ENCODE data around the gene PPM1F. TPM values are rescaled to one million over a fixed set of nuclear protein-coding genes. Genes with fewer than 3 reads are reported as not detected.

PPM1F gene, protein sequence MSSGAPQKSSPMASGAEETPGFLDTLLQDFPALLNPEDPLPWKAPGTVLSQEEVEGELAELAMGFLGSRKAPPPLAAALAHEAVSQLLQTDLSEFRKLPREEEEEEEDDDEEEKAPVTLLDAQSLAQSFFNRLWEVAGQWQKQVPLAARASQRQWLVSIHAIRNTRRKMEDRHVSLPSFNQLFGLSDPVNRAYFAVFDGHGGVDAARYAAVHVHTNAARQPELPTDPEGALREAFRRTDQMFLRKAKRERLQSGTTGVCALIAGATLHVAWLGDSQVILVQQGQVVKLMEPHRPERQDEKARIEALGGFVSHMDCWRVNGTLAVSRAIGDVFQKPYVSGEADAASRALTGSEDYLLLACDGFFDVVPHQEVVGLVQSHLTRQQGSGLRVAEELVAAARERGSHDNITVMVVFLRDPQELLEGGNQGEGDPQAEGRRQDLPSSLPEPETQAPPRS
- 22.8 TPM for polyA plus RNA-seq (2013, experiment 1 of 2; ENCODE audit: insufficient read length)
- polyA plus RNA-seq (2013, experiment 2 of 2; ENCODE audit: insufficient read length): 23.3 TPM

DNA sequence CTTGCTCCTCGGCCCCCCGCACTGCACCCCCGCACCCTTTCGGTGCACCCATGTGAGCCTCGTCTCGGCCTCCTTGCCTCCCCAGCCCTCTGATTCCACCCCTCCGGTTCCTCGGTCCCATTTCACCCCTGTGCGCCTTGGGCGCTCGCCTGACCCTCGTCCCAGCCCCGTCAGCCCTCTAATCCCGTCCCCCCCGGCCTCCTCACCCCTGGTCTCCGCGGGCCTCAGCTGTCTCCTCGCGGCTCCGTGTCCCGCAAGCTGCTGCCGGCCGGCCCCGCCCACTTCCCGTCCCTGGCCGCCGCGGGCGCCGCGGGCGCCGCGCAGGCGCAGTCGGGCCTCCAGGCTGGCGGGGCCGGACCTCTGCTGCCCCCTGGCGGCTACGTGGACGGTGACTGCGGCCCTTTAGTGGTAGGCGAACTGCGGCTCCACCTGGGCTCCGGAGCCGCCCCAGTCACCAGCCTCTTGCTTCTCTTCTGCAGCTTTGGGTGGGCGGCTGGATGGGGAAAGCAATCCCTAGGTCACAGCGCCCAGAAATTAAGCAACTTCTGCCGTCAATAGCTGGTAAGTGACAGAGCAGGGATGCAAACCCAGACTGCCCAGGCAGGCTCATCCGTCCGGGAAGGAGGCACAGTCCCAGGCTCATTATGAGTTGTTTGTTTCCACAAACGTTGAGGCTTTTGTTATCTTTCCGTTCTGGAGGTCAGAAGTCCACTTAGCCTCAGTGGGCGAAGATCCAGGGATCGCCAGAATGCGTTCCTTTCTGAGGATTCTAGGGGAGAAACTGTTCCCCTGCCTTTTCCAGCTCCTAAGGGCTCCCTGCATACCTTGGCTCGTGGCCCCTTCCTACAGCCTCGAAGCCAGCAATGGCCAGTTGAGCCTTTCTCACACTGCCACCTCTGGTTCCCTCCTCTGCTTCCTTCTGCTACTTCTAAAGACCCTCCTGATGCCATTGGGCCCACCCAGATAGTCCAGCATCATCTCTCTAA lies at the start of gene PPM1F:
Gene PPM1F, minus strand, starts transcription at position 263 of the 986 bp plus-strand sequence. CDS start 6,800 bp downstream, outside the sequence.
- peak; percentile 75 for DNase-seq

DNA sequence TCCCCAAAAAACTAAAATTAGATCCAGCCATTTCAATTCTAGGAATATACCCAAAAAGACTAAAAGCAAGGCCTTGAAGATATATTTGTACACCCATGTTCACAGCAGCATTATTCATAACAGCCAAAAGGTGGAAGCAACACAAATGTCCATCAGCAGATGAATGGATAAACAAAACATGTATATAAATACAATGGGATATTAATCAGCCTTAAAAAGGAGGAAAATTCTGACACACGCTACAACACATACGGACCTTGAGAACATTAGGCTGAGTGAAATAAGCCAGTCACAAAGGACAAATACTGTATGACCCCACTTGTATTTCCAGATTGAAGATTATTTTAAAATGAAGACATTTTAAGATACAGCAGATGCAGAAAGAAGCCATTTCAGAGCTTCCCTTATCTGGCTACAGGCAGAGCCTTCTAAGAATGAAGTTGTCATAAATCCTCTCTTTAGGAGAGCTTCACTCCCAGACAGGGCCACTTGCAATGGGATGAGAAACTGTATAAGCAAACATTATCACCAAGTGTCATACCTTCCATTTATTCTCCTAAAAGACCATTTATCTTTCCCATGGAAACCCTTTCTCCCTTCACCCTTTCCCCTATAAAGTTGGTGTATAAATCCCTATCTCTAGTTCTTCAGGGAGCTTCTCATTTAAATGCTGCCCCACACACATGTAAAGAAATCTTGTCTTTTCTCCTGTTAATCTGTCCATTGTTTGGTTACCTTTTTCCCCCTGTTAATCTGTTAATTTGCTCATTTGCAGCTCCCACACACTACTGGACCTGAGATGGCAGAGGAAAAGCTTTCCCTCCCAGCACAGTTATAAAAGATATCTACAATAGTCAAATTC lies 49.2 kb upstream of the PPM1F start:
- no peak for DNase-seq

DNA sequence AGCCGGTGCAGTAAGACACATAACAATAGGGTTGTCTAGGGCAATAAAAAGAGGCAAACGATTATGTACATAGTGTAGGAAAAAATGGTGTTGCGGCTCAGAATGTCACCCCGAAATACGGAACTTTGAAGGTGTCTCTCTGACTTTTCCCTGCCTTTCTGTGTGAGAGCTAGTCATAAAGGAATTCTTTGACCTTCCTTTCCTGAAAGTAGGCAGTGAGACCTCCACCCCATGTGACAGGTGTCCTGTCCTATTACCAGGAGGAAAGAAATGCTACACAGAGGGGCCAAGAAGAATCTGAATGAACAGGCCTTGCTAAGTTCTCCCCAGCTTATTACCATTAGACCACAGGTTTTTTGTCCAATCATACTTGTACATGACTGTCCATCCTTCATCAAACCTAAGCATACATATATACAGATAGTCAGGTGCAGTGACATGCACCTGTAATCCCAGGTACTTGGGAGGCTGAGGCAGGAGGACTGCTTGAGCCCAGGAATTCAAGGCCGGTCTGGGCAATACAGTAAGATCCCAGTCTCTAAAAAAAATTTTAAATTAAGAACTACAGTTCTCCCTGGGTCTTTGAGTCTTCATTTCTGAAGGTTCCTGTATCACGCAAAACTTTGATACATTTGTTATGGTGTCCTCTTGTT lies 46.1 kb upstream of the PPM1F start:
- DNase-seq: no peak

DNA sequence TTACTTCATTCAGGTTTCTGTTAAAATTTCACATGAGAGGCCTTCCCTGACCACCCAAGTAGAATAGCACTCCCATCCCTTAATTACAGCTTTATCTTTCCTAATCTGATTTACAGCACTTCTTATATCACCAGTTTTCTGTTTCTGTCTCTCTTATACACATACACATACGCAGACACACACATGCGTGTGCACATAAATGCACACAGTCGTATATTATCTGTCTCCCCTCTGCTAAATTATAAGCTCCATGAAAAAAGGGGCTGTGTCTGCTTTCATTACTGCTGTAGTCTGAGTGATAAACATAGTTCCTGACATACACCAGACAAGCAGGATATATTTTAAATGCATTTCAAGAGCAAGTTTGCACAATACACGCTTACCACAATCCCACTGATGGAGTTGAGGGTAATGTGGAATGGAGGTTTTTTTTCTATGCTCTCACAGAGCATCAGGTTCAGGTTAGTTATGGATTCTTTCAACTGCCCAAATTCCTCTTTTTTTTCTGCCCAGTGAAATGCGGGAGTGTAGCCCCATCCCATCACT lies 43.6 kb upstream of the PPM1F start:
- no peak for DNase-seq

DNA sequence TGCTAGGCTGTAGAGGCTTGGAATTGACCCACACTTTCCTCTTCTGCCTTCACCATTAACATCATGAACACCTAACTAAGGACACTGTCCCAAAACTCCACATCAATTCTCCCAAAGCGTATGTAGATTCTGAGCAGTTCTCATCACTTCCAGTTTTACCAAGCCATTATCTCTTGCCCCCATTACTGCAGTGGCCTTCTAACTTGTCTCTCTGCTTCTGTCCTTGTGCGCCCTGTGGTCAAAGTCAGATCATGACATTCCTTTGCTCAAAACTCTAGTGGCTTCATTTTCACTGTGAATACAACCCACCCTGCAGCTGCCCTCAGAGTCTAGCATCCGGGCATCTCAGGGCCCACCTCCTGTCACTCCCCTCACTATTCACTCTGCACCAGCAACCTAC lies 43.0 kb upstream of the PPM1F start:
- no peak for DNase-seq

DNA sequence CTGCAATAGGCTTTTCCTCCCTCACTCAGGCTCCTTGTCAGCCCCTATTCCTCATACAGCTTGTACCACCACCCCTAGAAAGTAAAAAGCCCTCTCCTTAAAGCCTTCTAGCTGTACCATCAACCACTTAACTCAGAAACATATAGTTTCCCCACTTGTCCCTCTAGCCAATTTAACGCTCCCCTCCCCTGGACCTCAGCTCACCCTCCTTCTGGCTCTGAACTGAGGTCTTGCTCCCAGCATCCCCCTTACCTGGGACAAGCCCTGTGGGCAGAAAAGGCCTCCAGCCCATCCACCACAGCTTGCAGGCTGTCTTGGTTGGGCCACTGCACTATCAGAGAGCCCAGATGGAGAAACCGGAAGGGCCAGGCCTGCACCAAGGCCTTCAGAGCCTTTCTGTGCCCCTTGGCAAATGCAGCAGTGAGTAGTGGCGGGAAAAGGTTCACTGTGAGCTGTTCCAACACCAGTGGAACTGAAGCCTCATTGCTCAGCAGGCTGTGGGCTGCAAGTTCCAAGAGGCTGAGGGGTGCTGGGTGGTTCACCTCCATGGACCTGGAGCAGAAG lies 42.3 kb upstream of the PPM1F start:
- DNase-seq: no peak

DNA sequence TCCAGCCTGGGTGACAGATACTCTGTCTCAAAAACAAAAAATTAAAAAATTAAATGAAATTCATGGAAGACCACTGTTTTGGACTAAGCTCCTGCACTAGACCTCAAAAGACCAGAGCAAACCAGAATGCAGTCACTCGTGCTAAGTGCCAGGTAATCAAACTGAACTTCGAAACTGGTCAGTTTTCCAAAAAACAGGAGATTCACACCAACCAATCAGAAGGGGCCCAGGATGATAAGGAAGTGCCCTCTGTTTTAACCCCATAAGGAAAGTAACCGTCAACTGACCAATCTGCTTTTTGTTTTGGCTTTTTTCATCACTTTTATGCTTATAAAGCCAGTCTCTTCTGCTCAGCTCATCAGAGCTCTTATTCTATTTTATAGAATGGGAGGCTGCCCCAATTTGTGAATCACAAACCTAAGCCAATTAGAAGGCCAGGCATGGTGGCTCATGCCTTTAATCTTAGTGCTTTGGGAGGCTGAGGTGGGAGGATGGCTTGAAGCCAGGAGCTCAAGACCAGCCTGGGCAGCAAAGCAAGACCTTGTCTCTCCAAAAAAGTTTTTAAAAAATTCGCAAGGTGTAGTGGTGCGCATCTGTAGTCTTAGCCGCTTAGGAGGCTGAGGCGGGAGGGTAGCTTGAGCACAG lies 40.1 kb upstream of the PPM1F start:
- no peak for DNase-seq

DNA sequence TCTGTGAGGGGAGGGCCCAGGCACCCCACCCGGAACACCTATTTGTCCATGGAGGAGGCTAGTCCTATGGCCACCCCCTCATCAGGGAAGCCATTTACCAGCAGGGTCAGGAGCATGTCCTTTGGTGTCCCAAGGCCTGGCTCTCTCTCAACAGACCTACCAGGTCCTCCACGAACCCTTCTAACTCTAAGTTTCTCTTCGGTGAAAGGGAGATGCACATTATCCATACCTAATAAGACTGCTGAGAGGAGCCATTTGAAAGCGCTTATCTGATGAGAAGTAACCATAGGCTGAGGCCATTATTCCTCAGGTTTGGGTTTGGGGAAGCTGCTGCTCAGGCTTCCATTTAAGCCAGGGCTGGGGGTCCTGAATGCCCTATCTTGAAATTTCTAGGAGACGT lies 39.1 kb upstream of the PPM1F start:
- no peak for DNase-seq

DNA sequence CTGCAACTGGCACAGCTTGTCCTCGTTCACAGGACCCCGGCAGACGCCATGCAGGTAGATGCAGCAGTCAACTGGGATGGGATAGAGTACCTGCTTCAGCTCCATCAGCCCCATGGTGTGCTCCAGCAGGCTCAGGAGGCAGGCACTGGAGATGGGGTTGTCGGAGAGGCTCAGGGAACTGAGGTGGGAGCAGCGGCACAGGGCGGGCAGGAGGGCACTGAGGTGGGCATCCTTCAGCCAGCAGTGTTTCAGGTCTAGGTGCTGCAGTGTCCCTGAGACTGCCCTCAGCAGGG lies 38.6 kb upstream of the PPM1F start:
- no peak for DNase-seq

DNA sequence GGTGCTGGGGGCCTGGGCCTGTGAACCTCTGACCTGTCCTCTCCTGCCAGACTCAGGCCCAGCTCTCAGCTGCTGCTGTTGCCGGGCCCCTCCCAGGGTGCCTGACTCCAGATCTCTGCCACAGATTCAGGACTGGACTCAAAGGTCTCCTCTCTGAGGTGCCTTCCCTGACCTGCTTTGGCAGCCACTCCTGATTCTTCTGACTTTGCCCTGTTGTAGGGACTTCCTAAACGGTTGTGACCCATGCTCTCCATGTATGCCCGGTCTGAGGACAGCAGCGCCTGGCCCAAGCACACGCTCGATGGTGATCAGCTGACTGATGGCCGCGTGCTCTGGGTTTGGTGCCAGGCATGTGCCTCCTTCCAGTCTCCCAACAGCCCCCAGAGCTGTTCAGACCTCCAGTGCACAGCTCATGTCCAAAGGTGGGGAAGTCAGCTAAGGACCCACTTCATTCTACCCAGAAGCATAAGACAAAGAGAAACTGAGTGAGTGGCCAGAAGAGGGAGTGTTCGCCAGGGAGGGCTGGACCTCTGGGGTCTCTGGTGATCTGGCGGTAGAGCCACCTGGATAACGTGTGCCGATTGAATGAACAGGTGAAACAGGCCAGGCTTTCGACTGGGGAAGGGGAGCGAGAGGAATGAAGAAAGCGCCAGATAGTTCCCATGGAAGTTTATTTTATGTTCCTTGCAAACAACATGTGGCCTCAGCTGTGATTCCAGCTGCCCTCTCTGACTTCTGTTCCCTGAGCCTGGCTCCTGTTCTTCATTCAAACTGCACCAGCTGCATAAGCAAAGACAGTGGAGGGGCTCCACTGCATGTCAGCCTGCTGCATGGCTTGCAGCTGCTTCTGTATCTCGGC lies 38.0 kb upstream of the PPM1F start:
- no peak for DNase-seq

DNA sequence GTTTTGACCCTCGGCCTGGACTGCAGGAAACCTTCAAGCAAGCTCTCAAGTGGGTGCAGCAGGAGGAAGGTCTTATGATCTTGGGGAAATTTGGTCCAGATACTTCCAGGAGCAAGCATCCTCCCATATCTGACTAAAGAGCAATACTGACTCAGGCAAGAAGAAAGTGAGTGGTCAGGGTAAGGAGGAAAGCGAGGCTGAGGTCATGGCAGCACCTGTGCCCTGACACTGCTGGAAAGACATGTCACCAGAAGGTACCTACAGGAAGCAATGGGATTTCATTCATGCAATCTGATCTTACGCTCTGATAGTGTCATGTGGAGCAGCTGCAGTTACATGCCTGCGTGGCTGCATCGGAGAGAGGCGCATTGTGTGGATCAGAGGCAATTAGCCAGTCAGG lies 36.4 kb upstream of the PPM1F start:
- DNase-seq: no peak

DNA sequence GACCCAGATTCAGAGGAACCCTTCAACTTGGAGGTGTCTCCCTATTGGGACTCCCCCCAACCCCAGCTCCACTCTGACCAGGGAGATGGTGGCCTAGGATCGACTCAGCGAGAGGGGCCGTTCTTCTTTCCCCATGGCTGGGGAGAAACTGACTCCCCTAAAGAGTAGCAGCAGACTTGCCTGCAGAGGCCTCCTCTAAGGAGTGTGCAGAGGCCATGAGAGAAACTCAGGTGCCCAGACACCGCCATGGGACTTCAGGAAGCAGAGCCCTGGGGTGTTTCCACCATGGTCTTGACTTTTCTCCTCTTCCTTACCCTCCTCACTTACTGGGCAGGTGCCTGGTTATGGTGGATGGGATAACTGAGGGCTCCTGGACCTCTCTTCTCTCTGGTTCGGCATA lies 32.6 kb upstream of the PPM1F start:
- no peak for DNase-seq

DNA sequence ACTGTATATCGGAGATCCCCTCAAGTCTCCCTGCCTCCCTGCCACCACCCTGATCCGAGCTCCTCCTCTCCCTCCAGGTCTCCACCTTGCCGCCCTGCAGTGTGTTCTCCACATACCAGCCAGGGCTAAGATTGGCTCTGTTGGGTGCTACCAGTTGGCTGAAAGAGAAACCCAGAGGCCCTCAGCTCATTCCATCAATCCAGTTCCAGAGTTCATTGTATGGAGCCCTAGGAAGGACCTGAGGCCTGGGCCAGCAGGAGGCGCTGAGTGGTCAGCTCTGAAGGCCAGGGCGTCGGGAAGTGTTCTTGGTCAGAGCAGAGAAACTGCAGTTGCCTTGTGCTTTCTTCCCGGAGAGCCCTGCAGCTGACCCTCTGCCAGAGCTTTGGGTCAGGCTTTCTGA lies 32.1 kb upstream of the PPM1F start:
- DNase-seq: no peak

DNA sequence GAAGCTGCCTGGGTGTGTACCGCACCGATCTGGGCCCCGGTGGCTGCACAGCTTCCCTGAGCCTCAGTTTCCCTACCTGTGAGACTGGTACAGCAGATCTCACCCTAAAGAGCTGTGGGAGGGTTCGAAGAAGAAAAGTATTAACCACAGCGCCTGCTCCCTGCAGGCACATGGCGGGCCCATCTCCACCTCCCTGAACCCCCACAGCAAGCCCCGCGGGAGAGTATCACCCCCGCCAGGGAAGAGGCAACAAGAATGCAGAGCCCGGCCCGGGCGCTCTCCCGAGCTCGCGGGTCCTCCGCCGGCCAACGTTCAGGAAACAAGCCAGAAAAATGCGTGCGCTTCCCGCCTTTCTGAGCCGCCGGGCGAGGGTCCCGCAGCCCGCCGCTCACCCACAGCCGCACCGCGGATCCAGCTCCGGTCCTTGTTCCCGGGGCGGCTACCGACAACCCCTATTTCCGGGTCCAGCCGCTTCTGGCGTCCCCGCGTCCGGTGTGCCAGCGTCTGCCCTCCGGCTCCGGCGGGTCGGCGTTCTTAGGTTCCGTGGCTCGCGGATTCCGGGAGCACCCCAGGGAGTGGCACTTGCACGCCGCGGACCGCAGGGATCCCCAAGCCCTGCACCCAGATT lies 29.8 kb upstream of the PPM1F start, which contains the start of gene TOP3B:
Gene TOP3B, minus strand, starts transcription at position 450 of the 628 bp plus-strand sequence. CDS start 7,078 bp downstream, outside the sequence.
- DNase-seq: peak; percentile 81

DNA sequence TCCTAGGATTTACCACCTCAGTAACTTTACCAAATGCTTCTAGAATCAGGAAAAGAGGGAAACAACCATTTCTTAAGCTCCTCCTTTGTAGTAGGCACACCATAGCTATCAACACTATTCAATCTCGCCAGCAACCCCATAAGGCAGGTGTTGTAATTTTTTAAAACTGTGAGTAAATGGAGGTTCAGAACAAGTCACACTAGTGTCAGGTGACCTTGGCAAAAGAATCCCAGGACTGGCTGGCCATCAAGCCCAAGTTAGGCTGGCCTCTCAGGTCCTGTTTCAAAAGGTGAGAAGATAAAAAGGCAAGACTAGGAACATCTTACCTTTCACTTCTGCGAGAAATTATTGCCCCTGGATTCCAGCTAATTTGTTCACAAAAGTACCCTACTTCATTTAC lies 29.2 kb upstream of the PPM1F start:
- DNase-seq: no peak

DNA sequence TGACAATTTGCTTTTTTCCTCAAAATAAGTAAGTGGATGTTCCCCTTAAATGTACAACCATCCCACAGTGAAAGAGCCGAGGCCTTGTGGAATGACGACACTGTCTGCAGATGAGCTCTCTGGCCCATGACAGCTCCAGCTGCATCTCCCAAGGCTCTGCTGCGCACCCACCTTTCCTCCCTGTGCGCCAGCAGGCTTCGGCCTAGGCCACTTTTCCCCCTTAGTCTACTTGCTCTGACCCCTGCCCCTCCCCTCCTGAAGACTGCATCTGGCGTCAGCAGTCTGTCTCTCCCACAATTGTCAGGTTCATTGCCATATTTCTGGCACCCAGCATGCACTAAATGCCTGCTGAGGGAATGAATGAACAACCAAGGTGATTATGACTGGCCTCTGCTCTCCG lies 27.9 kb upstream of the PPM1F start:
- no peak for DNase-seq

DNA sequence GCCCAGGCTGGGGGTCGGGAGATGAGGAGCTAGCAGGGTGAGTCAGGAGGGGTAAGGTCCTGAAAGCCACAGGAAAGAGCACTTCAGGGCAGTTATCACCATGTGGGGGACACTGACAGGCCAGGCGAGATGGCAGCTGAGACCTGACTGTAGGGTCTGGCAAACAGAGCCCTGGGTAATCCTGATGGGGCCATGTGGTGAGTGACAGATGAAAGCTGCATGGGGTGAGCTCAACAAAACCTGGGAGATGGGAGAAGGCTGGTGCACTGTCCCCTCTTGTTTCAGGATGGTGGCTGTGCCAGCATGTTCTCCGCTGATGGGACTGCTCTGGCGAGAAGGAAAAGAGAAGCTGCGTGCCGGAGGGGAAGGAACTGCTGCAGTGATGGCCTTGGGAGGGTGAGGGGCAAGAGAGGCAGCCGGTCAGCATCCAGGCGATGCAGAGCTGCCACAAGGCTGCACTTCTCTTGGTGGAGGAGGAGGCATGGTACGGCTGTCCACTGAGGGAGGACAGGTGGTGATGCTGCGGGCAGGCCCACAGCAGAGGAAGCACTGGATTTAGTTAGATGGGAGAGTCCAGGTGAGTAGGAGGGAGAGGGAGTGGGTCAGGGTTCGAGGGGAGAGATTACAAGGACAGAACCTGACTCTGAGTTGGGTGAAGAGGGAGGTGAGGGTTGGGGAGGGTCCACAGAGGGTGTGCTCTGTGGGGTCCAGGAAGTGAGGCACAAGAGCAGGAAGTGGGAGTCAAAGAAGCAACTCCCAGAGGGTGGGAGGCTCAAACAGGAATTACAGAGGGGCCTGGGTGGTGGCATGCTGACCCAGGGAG lies 26.1 kb upstream of the PPM1F start:
- no peak for DNase-seq

DNA sequence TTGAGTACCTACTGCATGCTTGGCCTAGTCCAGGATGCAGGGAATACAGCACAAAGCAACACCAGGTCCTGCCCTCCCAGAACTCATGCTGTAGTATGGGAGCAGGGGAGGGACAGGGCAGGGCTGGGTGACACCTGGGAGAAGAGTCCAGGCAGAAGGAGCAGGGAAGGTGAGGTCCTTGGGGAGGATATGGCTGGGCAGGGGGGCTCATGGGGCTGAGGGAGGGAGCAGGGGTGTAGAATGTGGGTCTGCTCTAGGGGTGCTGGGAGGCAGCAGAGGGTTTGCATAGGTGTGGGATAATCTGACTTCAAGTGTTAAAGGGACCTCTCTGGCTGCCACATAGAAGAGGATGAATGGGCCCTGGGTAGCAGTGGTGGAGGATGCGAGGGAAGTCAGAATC lies 25.2 kb upstream of the PPM1F start:
- DNase-seq: no peak

All from fibroblast of skin of scalp (primary cell).